GM19193 (cell line): ENCODE results near the gene WWOX.

Experiments used
- POLR2A ChIP-seq: IDR thresholded peaks from 4 replicates; pipeline ENCODE4 v1.6.1; 2011; ENCODE audit not compliant: insufficient read depth, insufficient read length; ENCODE audit errors: extremely low read depth

WWOX gene

GRCh38 chr16:78729687-78730086 is 630.2 kb downstream of the WWOX start:
- TF ChIP-seq POLR2A: no peak

DNA sequence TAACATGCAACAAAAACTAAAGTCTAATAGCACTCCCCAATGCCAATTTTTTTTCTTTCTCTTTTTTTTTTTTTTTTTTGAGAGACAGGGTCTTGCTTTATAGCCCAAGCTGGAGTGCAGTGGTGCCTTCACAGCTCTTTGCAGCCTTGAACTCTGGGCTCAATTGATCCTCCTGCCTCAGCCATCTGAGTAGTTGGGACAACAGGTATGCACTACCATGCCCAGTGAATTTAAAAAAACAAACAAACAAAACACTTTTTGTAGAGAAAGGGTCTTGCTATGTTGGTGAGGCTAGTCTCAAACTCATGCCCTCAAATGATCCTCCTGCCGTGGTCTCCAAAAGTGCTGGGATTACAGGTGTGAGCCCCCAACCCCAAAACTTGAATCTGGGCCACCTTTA is 632.3 kb downstream of the WWOX start:
- TF ChIP-seq POLR2A: no peak

- TF ChIP-seq POLR2A: no peak
Measured at GRCh38 chr16:78732696-78733095, 633.2 kb downstream of the WWOX start.

DNA sequence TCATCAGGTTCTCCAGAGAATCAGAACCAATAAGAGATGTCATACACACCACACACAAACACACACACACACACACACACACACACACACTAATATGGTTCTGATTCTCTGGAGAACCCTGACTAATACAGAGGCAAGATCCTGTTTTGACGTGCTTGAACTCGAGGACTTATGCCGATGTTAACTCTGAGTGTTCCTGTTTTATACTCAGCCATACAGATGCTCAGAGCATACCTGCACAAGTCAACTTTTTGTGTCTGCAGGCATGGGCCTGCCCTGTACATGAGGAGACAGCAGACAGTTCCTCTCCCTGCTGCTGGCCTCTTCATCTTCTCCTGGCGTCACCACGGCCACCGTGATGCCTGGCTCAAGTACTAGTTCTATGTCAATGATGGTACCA is 635.9 kb downstream of the WWOX start:
- no peak for TF ChIP-seq POLR2A

GRCh38 chr16:78737630-78738029 is 638.2 kb downstream of the WWOX start:
- TF ChIP-seq POLR2A: no peak

GRCh38 chr16:78738557-78738956 is 639.1 kb downstream of the WWOX start:
- TF ChIP-seq POLR2A: no peak

GRCh38 chr16:78740269-78740668 is 640.8 kb downstream of the WWOX start:
- TF ChIP-seq POLR2A: no peak

GRCh38 chr16:78742501-78743283 is 643.2 kb downstream of the WWOX start:
- TF ChIP-seq POLR2A: no peak

GRCh38 chr16:78743556-78743955 is 644.1 kb downstream of the WWOX start:
- no peak for TF ChIP-seq POLR2A

DNA sequence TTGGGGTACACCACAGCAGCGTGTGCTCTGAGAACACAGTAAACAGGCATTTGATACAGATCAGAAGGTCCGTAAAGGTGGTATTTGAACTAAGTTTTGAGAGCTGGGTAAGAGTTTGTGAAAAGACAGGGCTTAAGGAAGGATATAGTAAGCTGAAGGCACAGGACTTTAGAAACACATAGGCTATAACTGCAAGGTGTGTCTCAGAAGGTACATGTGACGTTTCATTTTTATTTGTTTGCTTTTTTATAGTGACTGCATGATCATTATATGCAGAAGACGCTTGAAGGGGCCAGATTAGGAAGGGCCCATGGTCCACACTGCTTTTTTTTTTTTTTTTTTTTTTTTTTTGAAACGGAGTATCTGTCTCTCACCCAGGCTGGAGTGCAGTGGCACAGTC is 644.6 kb downstream of the WWOX start:
- no peak for TF ChIP-seq POLR2A

- no peak for TF ChIP-seq POLR2A
Measured at GRCh38 chr16:78744796-78745107, 645.3 kb downstream of the WWOX start.

DNA sequence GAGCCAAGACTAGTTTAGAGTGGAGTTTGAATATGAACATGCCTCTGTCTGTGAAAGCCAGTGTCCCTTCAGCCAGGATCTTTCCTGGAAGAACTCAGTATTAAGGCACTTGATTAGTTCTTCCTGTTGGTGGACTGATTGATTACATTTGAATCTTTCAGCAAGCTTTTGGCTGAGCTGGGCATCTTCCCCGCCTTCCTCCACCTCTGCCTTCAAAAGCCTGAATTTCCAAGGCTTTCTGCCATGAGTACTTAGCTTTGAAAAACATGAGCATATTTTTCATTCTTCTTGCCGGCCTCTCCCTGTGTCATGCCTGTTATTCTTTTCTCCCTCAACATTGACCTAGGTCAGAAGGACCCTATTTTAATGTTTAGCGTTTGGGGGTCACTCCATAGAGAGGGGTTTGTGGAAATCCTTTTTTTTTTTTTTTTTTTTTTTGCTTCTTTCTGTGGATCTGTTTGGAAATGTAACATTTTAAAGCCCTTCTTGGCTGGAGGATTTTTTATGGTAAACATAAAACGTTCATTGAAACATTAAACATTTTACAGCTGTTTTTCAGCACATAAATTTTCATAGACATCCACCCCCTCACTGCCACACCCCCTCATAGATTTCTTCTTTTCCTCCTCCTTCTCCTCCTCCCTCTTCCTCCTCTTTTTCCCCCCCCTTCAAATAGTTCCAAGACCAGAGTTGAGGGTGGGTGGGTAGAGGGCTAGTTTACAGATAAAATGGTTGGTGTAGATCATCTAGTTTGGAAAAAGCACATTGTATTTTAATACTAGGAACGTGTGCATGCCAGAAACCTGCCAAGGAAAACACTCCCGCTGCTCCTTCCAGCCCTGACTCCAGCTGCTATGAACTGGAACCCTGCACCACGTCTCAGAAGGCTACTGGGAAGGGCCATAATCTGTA is 645.9 kb downstream of the WWOX start:
- TF ChIP-seq POLR2A: no peak

- TF ChIP-seq POLR2A: no peak
Measured at GRCh38 chr16:78746718-78747117, 647.3 kb downstream of the WWOX start.

- TF ChIP-seq POLR2A: no peak
Measured at GRCh38 chr16:78748220-78748929, 648.9 kb downstream of the WWOX start.

- TF ChIP-seq POLR2A: no peak
Measured at GRCh38 chr16:78749745-78750268, 650.4 kb downstream of the WWOX start.
